MCF 10A (cell line): ENCODE data around the gene WFDC1. TPM values are rescaled to one million over a fixed set of nuclear protein-coding genes. Genes with fewer than 3 reads are reported as not detected.

Experiments used
- BruUV-seq: library from RNA; stranded (reverse); fragments of 400-500 nt; replicated peaks from 2 replicates; lab custom pipeline; 2021; lab: Mats Ljungman, UMichigan
- CTCF ChIA-PET: fragments of 300-600 bp; sonication (Branson Sonifier 250); formaldehyde crosslinking; extraction: SDS; loops from one replicate; lab custom pipeline; 2021; ENCODE audit warnings: antibody characterized with exemption, inconsistent platforms; lab: Yijun Ruan, JAX
- POLR2A ChIA-PET: fragments of 300-600, 350-650 bp; sonication (Branson Sonifier 250); formaldehyde crosslinking; extraction: SDS; loops from one replicate; lab custom pipeline; 2020; ENCODE audit warnings: antibody characterized with exemption, inconsistent platforms; lab: Yijun Ruan, JAX
- DNase-seq: peaks from one replicate; pipeline ENCODE4 v3.0.0-alpha.2; 2018; ENCODE audit not compliant: unreplicated experiment
- H3K27ac Mint-ChIP-seq: one replicate; pipeline ENCODE4 v1.8.0; 2022; ENCODE audit warnings: mild to moderate bottlenecking, low read depth, mixed read lengths; ENCODE audit not compliant: unreplicated experiment
- H3K27me3 Mint-ChIP-seq: one replicate; pipeline ENCODE4 v1.8.0; 2022; ENCODE audit warnings: mixed read lengths; ENCODE audit not compliant: insufficient read depth, unreplicated experiment
- H3K36me3 Mint-ChIP-seq: one replicate; pipeline ENCODE4 v1.8.0; 2022; ENCODE audit warnings: mild to moderate bottlenecking, moderate library complexity, mixed read lengths; ENCODE audit not compliant: insufficient read depth, unreplicated experiment
- H3K4me1 Mint-ChIP-seq: one replicate; pipeline ENCODE4 v1.8.0; 2022; ENCODE audit warnings: mixed read lengths; ENCODE audit not compliant: insufficient read depth, unreplicated experiment
- H3K4me3 Mint-ChIP-seq: one replicate; pipeline ENCODE4 v1.8.0; 2022; ENCODE audit warnings: mild to moderate bottlenecking, moderate library complexity, mixed read lengths; ENCODE audit not compliant: unreplicated experiment
- H3K9me3 Mint-ChIP-seq: one replicate; pipeline ENCODE4 v1.8.0; 2022; ENCODE audit warnings: mixed read lengths; ENCODE audit not compliant: unreplicated experiment
- CTCF ChIP-seq: fragments of 200-600 bp; IDR thresholded peaks from one replicate; pipeline ENCODE4 v1.8.0; 2022; ENCODE audit warnings: antibody characterized with exemption, mild to moderate bottlenecking; ENCODE audit not compliant: unreplicated experiment
- intact Hi-C: fragments of 100-400 bp; cut with micrococcal nuclease; formaldehyde crosslinking; loops from 2 replicates; pipeline ENCODE4 v1.14.1; 2022
- total RNA-seq: library from RNA; stranded (reverse); gene quantifications from 2 replicates; pipeline ENCODE4 v1.2.3, GENCODE V29; 2022

WFDC1 gene
- total RNA-seq, 1 experiment from 2014 or later: not detected

DNA sequence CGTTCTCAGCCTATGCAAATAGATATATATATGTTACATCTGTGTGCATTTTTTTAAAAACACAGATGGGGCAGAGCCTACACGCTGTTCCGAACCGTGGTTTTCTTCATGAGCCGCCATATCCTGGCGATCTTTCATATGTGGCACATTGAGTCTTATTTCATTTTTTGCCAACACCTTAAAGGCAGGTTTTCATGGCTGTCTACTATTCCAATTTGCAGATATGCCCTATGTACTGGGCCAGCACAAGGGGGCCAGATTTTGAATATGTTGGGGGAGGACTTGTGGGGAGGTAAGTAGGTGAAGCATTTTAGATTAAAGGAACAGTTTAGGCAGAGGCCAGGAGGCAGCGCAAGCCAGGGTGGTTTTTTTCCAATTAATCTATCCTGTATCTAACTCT lies 16.0 kb downstream of the WFDC1 start:
- POLR2A ChIA-PET: no interaction called here
- no peak for DNase-seq
- Mint-ChIP-seq H3K9me3 (no peaks in the 10 kb centered on the region), H3K27ac (no peak overlapping the region), H3K27me3 (peaks cover 49% of the 10 kb centered on the region), H3K36me3 (no peaks in the 10 kb centered on the region), H3K4me3 (no peak overlapping the region), H3K4me1 (no peaks in the 10 kb centered on the region)
- intact Hi-C loops: no loop called here
- CTCF ChIA-PET: no interaction called here
- no peak for TF ChIP-seq CTCF
- no TSS peak for BruUV-seq

- H3K27ac Mint-ChIP-seq: no peak overlapping the region
- ChIA-PET CTCF (interaction anchor here (0.6 to 1.2 kb wide), 4 partner anchors 36 to 201 kb away, joined by 3 to 4 read pairs (median 3); no protein-coding TSS in a partner anchor), POLR2A (no interaction called here)
- no TSS peak for BruUV-seq
- no peak for DNase-seq
- no peaks in the 10 kb centered on the region for H3K36me3 Mint-ChIP-seq
- intact Hi-C loops: no loop called here
- no peak overlapping the region for H3K4me3 Mint-ChIP-seq
- H3K27me3 Mint-ChIP-seq: peaks cover 31% of the 10 kb centered on the region
- H3K4me1 Mint-ChIP-seq: no peaks in the 10 kb centered on the region
- no peak for TF ChIP-seq CTCF
- no peaks in the 10 kb centered on the region for H3K9me3 Mint-ChIP-seq
Measured at GRCh38 chr16:84312783-84313382, 18.2 kb downstream of the WFDC1 start.

DNA sequence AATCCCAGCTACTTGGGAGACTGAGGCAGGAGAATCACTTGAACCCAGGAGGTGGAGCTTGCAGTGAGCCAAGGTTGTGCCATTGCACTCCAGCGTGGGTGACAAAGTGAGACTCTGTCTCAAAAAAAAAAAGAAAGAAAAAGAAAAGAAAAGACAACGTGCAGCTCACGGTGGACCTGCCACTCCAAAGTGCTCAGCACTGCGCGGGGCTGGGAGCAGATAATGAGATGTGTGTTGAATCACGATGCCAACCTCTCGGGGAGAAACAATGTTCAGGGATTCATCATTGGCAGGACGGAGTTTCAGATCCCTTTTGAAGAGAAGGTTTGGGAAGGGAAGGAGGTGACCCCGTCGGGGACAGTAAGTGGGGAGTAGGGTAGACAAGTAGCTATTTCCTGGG lies 19.2 kb downstream of the WFDC1 start:
- DNase-seq: no peak
- no TSS peak for BruUV-seq
- ChIA-PET CTCF (interaction anchor here (0.6 to 1.2 kb wide), 2 partner anchors 37 to 63 kb away, joined by 3 to 4 read pairs; no protein-coding TSS in a partner anchor), POLR2A (no interaction called here)
- peaks cover 31% of the 10 kb centered on the region for H3K27me3 Mint-ChIP-seq
- H3K27ac Mint-ChIP-seq: no peak overlapping the region
- intact Hi-C loops: no loop called here
- no peaks in the 10 kb centered on the region for H3K4me1 Mint-ChIP-seq
- no peak overlapping the region for H3K4me3 Mint-ChIP-seq
- H3K36me3 Mint-ChIP-seq: no peaks in the 10 kb centered on the region
- H3K9me3 Mint-ChIP-seq: peaks cover 5% of the 10 kb centered on the region
- no peak for TF ChIP-seq CTCF

DNA sequence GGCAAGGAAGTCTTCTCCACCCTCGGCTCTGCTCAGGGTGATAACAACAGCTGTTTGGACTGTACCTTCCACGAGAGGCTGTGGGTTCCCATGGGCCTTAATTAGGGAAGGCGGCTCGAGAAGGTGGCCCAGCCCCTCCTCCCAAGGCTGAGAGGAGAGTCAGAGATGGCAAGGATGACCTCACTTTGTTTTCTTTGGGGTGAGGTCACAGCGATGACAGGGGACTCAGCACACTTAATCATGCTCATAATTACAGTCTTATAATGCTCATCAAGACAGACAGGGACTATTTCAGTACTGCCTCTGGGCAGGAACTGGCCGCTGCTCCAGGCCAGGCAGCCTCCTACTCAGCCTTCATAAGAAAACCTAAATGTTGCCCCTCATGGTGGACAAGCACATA lies 19.7 kb downstream of the WFDC1 start:
- H3K27me3 Mint-ChIP-seq: peaks cover 31% of the 10 kb centered on the region
- no peak for TF ChIP-seq CTCF
- H3K9me3 Mint-ChIP-seq: peaks cover 8% of the 10 kb centered on the region
- DNase-seq: no peak
- ChIA-PET POLR2A (no interaction called here), CTCF (interaction anchor here (0.6 kb wide), 1 partner anchor 63 kb away, joined by 3 read pairs; no protein-coding TSS in a partner anchor)
- no peaks in the 10 kb centered on the region for H3K36me3 Mint-ChIP-seq
- no peak overlapping the region for H3K27ac Mint-ChIP-seq
- BruUV-seq: no TSS peak
- no peak overlapping the region for H3K4me3 Mint-ChIP-seq
- intact Hi-C loops: no loop called here
- H3K4me1 Mint-ChIP-seq: no peaks in the 10 kb centered on the region
